ENCODE measurements around the gene CBX7. TPM values are rescaled to one million over a fixed set of nuclear protein-coding genes. Genes with fewer than 3 reads are reported as not detected.

Gene CBX7
- total and polyA plus RNA-seq, 9 of the 15 experiments (the other 6 are each of a cell fraction or from before 2014, with no cell fraction given) = 0.04 to 5.2 (median 2.8) TPM

GRCh38 chr22:39152024-39152510 lies 413 bp downstream of the CBX7 start (continued):
- 0 out of 2 replicates have a peak, but pooled peaks have one; percentile 27 for TF ChIP-seq ZBTB40 (IDR thresholded peaks at IDR 0.05)
- TF ChIP-seq ZBTB40 (CRISPR knock-in tag; IDR thresholded peaks at IDR 0.05) = no peak
- no peak for TF ChIP-seq ZNF253 (CRISPR knock-in tag; conservative IDR thresholded peaks at IDR 0.05)
- TF ChIP-seq BCOR (IDR thresholded peaks at IDR 0.05) = peak; percentile 85
- no peak for TF ChIP-seq SMARCA4 (IDR thresholded peaks at IDR 0.05)
- no peak for TF ChIP-seq PKNOX1 (IDR thresholded peaks at IDR 0.05)
- no peak for TF ChIP-seq FOXP1 (CRISPR knock-in tag; IDR thresholded peaks at IDR 0.05)
- TF ChIP-seq ZBTB7A (IDR thresholded peaks at IDR 0.05; ENCODE audit: borderline replicate concordance, control insufficient read depth, low read depth, low read length) = 0 out of 2 replicates have a peak, but pooled peaks have one; percentile 26
- no peak for TF ChIP-seq DDX20 (tag; IDR thresholded peaks at IDR 0.05; ENCODE audit: low read depth)
- peak; percentile 52 for TF ChIP-seq SAP30 (IDR thresholded peaks at IDR 0.05; ENCODE audit: borderline replicate concordance, insufficient read depth, low read depth, low read length, poor library complexity, severe bottlenecking)

All from K562 (cell line).